ENCODE results near the gene JPH2. TPM values are rescaled to one million over a fixed set of nuclear protein-coding genes. Genes with fewer than 3 reads are reported as not detected.
A peak's percentile ranks its signal among the peaks of the same experiment; 100 is the strongest.

JPH2 gene
- total RNA-seq, 2 donors from 2014 or later, result 121 to 130 TPM

DNA sequence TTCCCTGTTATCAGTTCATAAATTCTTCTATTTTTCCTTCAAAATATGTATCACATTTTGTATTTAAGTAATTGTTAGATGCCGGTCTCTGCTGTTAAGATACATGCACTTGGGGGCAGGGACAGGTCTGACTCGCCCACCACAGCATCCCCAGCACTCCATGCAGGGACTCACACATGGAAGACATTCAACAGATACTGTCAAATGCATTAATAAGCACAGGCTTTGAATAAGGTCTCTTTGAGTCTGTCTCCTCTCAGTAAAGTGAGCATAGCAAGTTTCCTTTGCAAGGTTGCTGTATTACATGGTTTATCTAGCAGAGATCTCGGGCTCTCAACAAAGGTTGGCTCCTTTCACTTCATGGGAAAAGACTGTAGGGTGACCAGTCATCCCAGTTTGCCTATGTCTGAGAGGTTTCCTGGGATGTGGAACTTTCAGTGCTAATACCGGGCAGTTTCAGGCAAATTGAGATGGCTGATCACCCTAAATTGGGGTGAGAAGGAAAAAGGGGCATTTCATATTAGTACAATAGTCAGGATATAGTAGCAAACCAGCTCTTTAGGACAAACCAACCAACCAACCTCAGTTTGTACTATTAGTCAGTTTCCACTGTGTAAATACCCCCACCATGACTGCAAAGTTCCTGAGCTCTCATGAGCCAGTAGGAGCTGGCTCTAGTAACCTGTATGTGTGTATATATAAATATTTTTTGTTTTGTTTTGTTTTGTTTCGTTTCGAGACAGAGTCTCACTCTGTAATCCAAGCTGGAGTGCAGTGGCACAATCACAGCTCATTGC, 15.0 kb downstream of the JPH2 start:
- DNase-seq (ENCODE audit: low spot score), result no peak
- intact Hi-C loops (cut with DNase I), result no loop called here

- DNase-seq (ENCODE audit: low spot score), result no peak
- intact Hi-C loops (cut with DNase I), result no loop called here
Measured at GRCh38 chr20:44170816-44171410, 16.1 kb downstream of the JPH2 start.

DNA sequence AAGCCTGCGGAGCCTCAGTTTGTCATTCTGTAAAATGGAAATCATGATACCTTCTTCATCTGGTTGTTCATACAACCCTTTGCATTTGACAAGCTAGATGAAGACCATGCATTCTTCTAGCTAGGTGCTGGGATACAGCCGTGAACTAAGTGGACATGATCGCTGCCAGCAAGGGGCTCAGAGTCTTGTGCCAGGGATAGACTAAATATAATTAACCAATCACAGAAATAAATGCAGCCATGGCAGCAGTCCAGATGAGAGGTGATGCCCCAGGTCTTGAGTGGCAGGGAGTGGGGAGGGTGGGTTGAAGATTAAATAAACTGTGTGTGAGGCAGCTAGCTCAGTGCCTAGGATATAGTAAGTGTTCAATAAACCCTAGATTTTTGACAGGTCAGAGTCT, 19.3 kb downstream of the JPH2 start:
- intact Hi-C loops (cut with DNase I), result no loop called here
- no peak for DNase-seq (ENCODE audit: low spot score)

GRCh38 chr20:44166477-44166876, 20.5 kb downstream of the JPH2 start:
- DNase-seq (ENCODE audit: low spot score), result no peak
- intact Hi-C loops (cut with DNase I), result no loop called here

DNA sequence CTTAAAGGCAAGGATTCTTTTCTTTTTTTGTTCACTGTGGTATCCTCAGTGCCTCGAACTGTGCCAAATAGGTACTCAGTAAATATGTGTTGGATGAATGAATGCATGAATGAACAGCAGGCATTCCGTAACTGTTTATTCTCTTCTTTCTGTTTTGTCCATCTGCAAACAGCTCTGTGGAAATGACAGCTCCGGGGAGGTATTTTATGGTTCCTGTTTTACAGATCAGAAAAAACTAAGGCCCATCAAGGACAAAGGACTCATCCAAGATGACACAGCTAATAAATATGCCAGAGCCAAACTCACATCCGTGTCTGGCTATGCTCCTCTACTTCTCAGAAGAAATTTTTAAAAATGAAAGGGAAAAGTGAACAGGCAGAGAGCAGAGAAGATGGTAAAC, 21.0 kb downstream of the JPH2 start:
- intact Hi-C loops (cut with DNase I), result no loop called here
- DNase-seq (ENCODE audit: low spot score), result no peak

DNA sequence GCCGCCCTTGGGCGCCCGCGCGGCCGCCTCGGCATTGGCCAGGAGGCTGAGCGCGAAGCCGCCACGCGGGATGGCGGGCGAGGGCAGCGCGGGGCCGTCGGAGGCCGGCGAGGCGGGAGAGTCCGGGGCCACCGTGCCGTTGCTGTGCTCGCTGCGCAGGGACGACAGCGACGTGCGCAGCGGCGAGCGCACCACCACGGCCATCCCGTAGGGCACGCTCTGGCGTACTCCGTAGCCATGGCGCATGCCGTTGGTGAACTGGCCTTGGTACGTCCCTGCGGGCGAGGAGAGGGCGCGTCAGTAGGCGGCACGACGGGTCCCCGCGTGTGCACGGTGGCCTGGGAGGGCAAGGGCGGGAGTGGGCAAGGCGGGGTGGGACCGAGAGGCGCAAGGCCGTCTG, 26.9 kb downstream of the JPH2 start:
- intact Hi-C loops (cut with DNase I), result no loop called here
- DNase-seq (ENCODE audit: low spot score), result no peak

DNA sequence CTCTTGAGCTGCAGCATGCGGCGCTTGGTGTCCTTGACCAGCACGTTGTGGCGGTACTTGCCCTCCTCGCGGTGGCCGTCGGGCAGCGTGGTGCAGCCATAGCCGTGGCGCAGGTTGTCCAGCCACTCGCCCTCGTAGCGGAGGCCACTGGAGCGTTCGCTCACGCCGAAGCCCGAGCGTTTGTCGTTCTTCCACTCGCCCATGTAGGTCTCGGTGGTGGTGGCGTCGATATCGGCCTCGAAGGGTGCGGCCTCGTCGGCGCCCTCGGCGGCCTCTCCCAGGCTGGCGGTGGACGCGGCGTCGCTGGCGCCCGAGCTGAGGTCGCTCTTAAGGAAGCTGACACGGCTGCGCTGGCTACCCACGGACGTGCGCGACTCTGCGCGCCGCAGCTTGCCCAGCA, 27.3 kb downstream of the JPH2 start:
- intact Hi-C loops (cut with DNase I), result no loop called here
- no peak for DNase-seq (ENCODE audit: low spot score)

- intact Hi-C loops (cut with DNase I), result no loop called here
- DNase-seq (ENCODE audit: low spot score), result no peak
Measured at GRCh38 chr20:44159125-44159524, 27.9 kb downstream of the JPH2 start.

DNA sequence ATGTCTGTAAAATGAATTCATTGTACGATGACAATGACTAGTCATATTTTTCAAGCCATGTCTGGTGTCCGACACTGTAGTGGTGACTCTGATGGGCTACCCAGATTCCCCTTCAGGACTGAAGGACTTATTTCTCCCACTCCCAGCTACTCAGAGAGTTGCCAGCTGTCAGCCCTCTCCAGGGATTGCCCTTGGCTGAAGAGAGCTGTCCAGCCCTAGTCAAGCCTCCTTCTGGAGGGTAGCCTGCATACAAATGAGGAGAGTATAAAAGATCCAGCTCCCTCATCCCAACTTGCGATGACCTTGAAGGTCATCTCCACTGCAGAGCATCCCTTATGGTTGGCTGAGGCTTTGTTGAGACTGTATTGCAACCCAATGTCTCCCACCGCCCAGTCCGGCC, 29.9 kb downstream of the JPH2 start:
- intact Hi-C loops (cut with DNase I), result no loop called here
- no peak for DNase-seq (ENCODE audit: low spot score)

- intact Hi-C loops (cut with DNase I), result loop anchor here in 1 of 2 donors (5.0 kb wide), 1 partner anchor 33 kb away; the partner anchor contains the start of gene JPH2
- DNase-seq (ENCODE audit: low spot score), result no peak
Measured at GRCh38 chr20:44154521-44155001, 32.4 kb downstream of the JPH2 start.

GRCh38 chr20:44153636-44154043, 33.3 kb downstream of the JPH2 start:
- no peak for DNase-seq (ENCODE audit: low spot score)
- intact Hi-C loops (cut with DNase I), result loop anchor here in 1 of 2 donors (5.0 kb wide), 1 partner anchor 34 kb away; the partner anchor contains the start of gene JPH2

GRCh38 chr20:44151621-44152416, 35.2 kb downstream of the JPH2 start:
- intact Hi-C loops (cut with DNase I), result loop anchor here in 1 of 2 donors (5.0 kb wide), 1 partner anchor 35 kb away; the partner anchor contains the start of gene JPH2
- no peak for DNase-seq (ENCODE audit: low spot score)

DNA sequence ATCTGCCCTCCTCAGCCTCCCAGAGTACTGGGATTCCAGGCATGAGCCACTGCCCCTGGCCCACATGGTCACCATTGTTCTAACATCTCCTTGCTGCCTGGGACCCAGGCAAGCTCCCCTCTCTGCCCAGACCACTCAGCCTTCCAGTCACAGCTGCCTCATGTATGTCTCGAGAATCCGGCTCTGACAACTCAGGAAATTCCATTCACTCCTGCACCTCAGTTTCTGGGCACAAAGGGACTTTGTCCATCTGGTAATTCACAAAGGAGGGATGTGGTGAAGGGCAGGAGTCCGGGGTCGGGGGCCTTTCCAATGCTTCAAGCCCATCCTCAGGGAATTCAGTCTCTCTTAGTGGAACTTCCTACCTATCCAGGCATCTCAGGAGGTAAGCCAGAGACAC, 40.7 kb downstream of the JPH2 start:
- intact Hi-C loops (cut with DNase I), result no loop called here
- no peak for DNase-seq (ENCODE audit: low spot score)

GRCh38 chr20:44145131-44145775, 41.7 kb downstream of the JPH2 start:
- intact Hi-C loops (cut with DNase I), result no loop called here
- DNase-seq (ENCODE audit: low spot score), result no peak

DNA sequence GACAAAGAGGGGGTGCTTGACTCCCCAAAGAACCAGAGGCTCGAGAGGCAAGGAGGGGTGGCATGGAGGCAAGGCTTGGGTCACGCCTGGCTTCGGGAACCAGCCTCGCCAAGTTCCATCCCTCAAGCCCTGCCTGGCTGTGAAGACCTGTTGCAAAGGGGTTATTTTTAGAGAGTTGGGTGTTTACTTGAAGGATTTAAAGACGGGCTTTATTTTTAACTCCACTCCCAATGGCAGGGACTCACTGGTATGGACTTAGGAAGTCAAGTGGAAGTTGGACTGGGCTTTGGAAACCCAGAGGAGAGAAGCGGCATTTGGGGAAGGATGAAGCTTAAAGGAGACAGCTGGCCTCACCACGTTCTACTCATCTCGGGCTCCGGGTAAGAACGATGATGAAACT, 43.1 kb downstream of the JPH2 start:
- DNase-seq (ENCODE audit: low spot score), result no peak
- intact Hi-C loops (cut with DNase I), result no loop called here

DNA sequence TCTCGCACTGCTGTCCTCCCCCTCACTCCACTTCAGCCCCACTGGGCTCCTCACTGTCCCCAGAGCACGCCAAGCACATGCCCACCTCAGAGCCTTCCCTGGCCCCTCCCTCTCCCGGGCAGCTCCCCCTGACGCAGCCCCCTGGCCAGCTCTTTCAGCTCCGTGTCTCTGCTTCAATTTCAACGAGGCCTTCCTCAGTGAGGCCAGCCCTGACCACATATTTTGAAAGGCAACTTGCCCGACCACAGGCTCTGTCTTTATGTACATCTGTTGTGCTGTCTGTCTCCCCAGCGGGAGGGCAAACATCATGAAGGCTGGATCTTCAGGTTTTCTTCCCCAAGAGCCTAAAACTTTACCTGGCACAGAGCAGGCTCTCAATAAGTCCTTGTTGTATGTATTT, 44.6 kb downstream of the JPH2 start:
- DNase-seq (ENCODE audit: low spot score), result no peak
- intact Hi-C loops (cut with DNase I), result no loop called here

GRCh38 chr20:44141873-44142272, 45.1 kb downstream of the JPH2 start:
- DNase-seq (ENCODE audit: low spot score), result no peak
- intact Hi-C loops (cut with DNase I), result no loop called here

DNA sequence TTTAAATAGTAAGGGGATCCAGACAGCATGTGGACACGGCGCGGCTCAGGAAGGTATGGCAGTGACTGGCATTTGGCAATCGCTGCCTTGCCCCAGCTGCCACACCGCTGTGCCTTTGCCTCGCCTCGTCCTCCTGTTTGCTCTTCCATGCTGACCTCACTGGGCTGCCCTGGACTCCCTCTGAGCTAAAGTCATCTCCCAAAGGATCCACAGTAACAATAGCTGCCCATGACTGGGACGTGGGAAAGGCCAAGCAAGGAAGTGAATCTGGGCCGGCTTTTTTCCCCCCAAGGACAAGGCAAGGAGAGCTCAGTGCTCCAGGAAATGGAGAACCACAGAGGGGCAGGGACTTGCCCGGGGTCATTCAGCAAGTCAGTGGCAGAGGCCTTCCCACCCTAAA, 48.1 kb downstream of the JPH2 start:
- DNase-seq (ENCODE audit: low spot score), result no peak
- intact Hi-C loops (cut with DNase I), result no loop called here

- peak; percentile 87 for DNase-seq (ENCODE audit: low spot score)
Measured at GRCh38 chr20:44137266-44137801, 49.7 kb downstream of the JPH2 start.

More at GRCh38 chr20:44137266-44137801, 49.7 kb downstream of the JPH2 start:
- intact Hi-C loops (cut with DNase I), result no loop called here

Measured in posterior vena cava (tissue), 2 donors.